ENCODE measurements around the gene SCP2D1.

The SCP2D1 gene

GRCh38 chr20:18811904-18812303 lies 1.7 kb upstream of the SCP2D1 start:
- no peak for DNase-seq

DNA sequence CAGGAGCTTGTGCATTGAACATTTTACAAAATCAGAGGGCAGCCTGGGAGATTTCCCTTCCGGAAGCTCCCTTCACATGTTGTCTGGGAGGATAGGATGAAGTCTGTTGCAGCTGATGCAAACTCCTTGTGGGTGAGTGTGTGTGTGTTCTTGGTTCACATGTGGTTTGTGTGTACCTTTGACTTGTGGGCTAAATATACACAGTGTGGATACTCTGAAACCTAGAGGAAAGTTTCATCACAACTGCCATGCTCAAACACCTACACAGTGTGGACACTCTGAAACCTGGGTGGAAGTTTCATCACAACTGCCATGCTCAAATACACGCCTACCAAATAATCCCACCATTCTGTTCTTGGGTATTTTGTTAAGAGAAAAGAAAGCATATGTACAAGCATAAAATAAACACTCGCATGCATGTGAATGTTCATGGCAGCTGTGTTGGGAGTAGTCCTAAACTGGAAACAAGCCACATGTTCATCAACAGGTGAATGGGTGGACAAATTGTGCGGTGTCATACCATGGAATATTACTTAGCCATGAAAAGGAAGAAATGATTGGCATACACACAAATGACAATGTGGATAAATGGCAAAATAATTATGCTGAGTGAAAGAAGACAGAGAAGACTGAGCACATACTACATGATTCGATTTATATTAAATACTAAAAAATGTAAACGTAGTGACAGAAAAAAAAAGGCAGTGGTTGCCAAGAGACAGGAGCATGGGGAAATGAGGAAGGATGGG lies 1.8 kb downstream of the SCP2D1 start:
- DNase-seq = no peak

DNA sequence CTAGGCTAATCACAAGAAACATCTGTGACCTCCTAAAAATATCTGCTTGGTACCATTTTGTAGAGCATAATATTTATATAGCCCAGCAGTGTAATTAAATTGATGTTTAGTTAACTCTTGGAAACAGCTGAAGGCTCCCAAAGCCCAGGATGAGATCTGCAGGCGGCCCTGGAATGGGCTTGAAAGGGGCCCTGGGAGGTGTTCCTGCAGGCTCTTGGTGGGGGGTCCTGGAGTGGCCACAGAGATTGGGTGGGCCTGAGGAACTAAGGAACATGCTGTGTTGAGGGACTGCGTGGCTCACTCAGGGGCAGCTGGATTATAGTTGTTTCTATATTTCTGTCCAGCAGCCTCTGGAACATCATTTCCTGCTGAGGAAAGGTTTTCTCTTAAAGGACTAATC lies 9.2 kb downstream of the SCP2D1 start:
- no peak for DNase-seq

DNA sequence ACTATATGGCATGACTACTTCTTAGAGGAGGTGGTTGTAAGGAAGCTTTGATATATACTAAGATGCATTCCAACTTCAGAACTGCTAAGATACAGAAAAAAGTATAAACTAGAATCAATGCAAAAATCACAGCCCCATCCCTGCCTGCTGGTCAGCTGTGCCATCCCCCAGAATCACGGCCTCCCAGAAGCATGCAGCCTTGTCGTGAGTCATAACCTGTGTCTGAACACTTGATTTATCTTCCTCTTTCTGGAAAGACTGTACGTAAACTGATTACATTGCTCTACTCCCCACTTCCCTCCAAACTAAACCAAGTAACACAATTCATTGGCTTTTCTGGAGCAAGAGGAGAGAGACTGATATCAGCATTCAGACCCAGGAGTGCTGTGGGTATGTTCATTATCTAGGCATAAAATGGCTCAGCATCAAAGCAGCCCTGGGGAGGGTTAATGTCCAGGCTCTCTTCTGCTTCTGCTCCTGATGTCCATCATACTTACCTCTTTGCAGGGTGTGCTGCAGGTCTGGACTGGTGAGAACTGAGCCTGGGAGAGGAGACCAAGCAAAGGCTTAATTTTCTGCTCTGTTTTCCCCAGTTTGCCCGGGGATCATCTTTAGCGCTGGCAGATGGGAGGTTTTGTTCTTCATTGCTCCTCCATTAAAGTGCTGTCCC lies 18.4 kb downstream of the SCP2D1 start:
- no peak for DNase-seq

- DNase-seq = no peak
Measured at GRCh38 chr20:18832546-18833200, 19.1 kb downstream of the SCP2D1 start.

- no peak for DNase-seq
Measured at GRCh38 chr20:18835466-18836256, 22.1 kb downstream of the SCP2D1 start.

GRCh38 chr20:18837718-18838117 lies 24.1 kb downstream of the SCP2D1 start:
- no peak for DNase-seq

- no peak for DNase-seq
Measured at GRCh38 chr20:18839507-18840247, 26.1 kb downstream of the SCP2D1 start.

DNA sequence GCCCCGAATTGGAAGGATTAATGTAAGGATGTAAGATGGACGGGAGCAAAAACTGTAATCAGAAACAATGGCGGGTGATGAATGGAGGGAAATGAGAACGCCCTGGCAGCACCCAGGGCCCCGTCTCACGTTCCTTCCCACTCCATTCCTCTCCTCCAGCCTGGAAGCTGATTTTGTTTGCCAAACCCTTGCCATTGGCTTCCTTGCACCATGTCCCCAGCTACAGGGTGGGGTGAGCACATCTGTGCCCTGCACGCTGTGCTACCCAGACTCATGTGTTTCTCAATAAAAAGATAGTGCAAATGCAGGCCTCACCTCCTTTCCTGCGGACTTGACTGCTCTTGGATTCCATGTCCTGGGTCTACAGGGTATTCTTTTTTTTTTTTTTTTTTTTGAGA lies 26.7 kb downstream of the SCP2D1 start:
- DNase-seq = no peak

DNA sequence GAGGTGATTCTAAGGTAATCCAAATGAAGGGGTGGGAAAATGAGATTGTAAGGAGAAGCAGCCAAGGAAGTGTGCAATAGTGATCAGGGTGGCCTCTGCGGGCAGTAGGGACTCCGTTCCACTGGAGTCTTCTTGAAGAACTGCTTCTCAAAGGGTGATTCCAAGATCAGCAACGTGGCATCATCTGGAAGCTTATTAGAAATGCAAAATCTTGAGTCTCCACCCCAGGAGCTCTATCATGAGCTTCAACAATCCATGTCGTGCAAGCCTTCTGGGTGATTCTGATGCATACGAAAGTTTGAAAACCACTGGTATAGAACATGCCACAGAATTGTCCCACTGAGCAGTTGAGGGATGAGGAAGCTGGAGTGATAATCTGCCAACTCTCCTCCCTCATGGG lies 31.4 kb downstream of the SCP2D1 start:
- DNase-seq = no peak

DNA sequence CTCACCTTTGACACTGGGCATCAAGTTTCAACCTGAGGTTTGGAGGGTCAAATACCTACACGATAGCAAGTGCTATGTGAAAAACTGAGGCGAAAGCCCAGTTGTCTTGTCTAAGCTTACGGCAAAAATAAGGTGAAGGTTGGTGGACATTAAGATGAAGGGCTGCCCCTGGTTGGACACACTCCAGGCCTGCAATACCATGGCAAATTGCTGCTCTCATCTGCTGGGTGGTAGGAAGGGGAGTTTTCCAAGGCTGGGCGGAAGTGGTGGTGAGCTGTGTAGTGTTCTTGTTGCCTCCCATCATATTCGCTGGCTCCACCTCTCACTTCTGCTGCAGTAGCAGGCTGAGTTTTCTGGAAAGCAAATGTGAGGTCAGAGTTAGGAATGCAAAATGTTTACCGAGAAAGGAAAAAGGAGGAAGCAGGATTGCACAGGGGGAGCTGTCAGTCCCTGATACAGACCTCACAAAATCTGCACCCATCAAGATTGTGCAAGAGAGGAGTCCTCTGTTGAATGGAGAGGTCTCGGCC lies 33.7 kb downstream of the SCP2D1 start:
- DNase-seq = no peak

DNA sequence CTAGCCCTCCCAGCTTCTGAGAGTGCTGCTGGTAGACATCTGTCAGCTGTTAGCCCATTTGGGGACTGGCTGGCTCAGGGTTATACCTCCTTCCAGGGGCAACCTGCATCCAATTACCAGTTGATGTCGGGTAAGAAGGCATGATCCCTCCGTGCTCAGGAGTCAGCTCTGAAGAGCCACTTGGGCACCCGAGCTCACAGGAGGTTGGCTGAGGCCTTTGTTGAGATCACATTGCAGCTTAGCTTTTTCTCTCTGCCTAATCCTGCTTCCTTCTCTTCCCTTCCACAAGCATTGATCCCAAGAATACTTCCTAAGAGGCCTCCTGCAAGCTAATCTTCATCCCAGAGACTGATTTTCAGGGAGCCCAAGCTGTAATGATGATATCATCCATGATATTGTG lies 35.5 kb downstream of the SCP2D1 start:
- DNase-seq = no peak

GRCh38 chr20:18851629-18852028 lies 38.0 kb downstream of the SCP2D1 start:
- no peak for DNase-seq

- DNase-seq = no peak
Measured at GRCh38 chr20:18852318-18852717, 38.7 kb downstream of the SCP2D1 start.

DNA sequence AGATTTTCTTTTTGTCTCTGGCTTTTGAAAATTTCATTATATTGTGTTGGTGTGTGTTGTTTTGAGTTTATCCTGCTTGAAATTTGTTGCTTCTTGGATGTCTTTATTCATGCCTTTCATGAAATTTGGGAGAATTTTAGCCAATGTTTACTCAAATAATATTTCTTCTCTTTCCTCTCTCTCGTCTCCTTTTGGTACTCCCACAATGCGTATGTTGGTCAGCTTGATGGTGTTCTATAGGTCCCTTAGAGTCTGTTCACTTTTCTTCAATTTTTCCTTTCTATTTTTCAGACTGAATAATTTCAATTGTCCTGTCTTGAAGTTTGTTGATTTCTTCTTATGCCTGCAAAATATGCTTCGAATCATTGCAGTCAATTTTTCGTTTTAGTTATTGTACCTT lies 39.6 kb downstream of the SCP2D1 start:
- no peak for DNase-seq

GRCh38 chr20:18853946-18854646 lies 40.5 kb downstream of the SCP2D1 start:
- no peak for DNase-seq

GRCh38 chr20:18855882-18856281 lies 42.3 kb downstream of the SCP2D1 start:
- no peak for DNase-seq

- no peak for DNase-seq
Measured at GRCh38 chr20:18856873-18857272, 43.3 kb downstream of the SCP2D1 start.

GRCh38 chr20:18857640-18858039 lies 44.1 kb downstream of the SCP2D1 start:
- no peak for DNase-seq

DNA sequence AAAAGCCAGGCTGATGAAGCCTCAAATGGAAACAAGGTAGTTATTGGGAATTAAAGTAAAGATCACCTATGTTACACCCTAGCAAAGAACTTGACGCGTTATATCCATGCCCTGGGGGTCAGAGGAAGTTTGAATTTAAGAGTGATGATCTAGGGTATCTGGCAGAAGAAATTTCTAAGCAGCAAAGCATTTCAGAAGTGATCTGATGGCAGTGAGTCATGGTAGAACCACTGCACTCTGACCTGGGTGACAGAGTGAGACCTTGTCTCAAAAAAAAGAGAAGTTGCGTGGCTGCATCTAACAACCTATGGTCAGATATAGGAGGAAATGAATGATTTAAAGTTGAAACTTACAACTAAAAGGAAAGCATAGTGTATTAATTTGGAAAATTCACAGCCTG lies 45.2 kb downstream of the SCP2D1 start:
- DNase-seq = no peak

All from hypothalamus (tissue), 51 donors.